M059J (cell line): Measurements from ENCODE around the gene KCNQ1. TPM values are rescaled to one million over a fixed set of nuclear protein-coding genes. Genes with fewer than 3 reads are reported as not detected.

ENCODE experiments used
- DNase-seq: peaks from one replicate; pipeline ENCODE4 v3.0.0-alpha.2; 2012; ENCODE audit warnings: low read depth
- total RNA-seq: library from RNA; depleted of rRNA; stranded (reverse); fragments of >200 nt; shearing (Covaris generic); gene quantifications from 2 replicates; pipeline ENCODE4 v1.2.3, GENCODE V29; 2014

Gene KCNQ1
- total RNA-seq, 1 experiment from 2014 or later, result not detected

GRCh38 chr11:2441171-2441570 lies 3.6 kb upstream of the KCNQ1 start:
- no peak for DNase-seq

GRCh38 chr11:2442589-2442988 lies 2.2 kb upstream of the KCNQ1 start:
- DNase-seq, result no peak

GRCh38 chr11:2443406-2443805 lies 1.4 kb upstream of the KCNQ1 start:
- no peak for DNase-seq

- no peak for DNase-seq
Observed at GRCh38 chr11:2443881-2444820, 657 bp upstream of the KCNQ1 start, which contains the start of gene TRPM5. TRPM5 (minus strand) TSS chr11:2444514; CDS start chr11:2423036, 21,478 bp downstream.

- no peak for DNase-seq
Observed at GRCh38 chr11:2445746-2446551, 1.1 kb downstream of the KCNQ1 start.

GRCh38 chr11:2446590-2447252 lies 1.9 kb downstream of the KCNQ1 start:
- no peak for DNase-seq

- no peak for DNase-seq
Observed at GRCh38 chr11:2447253-2447950, 2.6 kb downstream of the KCNQ1 start.

GRCh38 chr11:2447951-2448650 lies 3.3 kb downstream of the KCNQ1 start:
- no peak for DNase-seq

GRCh38 chr11:2448661-2449547 lies 4.1 kb downstream of the KCNQ1 start:
- no peak for DNase-seq

GRCh38 chr11:2449548-2450320 lies 4.9 kb downstream of the KCNQ1 start:
- DNase-seq, result no peak

- DNase-seq, result no peak
Observed at GRCh38 chr11:2450321-2451041, 5.7 kb downstream of the KCNQ1 start.

GRCh38 chr11:2451336-2451735 lies 6.5 kb downstream of the KCNQ1 start:
- DNase-seq, result no peak

- DNase-seq, result no peak
Observed at GRCh38 chr11:2451916-2452315, 7.1 kb downstream of the KCNQ1 start.

GRCh38 chr11:2452321-2453012 lies 7.7 kb downstream of the KCNQ1 start:
- DNase-seq, result no peak

- no peak for DNase-seq
Observed at GRCh38 chr11:2453436-2453835, 8.6 kb downstream of the KCNQ1 start.

- DNase-seq, result no peak
Observed at GRCh38 chr11:2458321-2458720, 13.5 kb downstream of the KCNQ1 start.

GRCh38 chr11:2459016-2459725 lies 14.4 kb downstream of the KCNQ1 start:
- DNase-seq, result no peak
